Sigmoid colon (tissue), 7 donors: ENCODE results near the gene PRICKLE4. TPM values are rescaled to one million over a fixed set of nuclear protein-coding genes. Genes with fewer than 3 reads are reported as not detected.

Experiments
- DNase-seq: peaks from one replicate; pipeline ENCODE4 v3.0.0-alpha.2; 2019
- H3K27ac ChIP-seq, 4 donors: fragments of 200-600 bp; sonication (generic); one replicate each; pipeline ENCODE4 v1.5.1; 2016 to 2019; ENCODE audit warnings: mild to moderate bottlenecking in 1 of 4
- H3K27me3 ChIP-seq, 3 donors: fragments of 200-600 bp; sonication (generic); one replicate each; pipeline ENCODE4 v1.5.1; 2019; ENCODE audit warnings: mild to moderate bottlenecking in 1 of 3
- H3K36me3 ChIP-seq, 4 donors: fragments of 200-600 bp; sonication (generic); one replicate each; pipeline ENCODE4 v1.5.1; 2016 to 2019
- H3K4me1 ChIP-seq, 4 donors: fragments of 200-600 bp; sonication (generic); one replicate each; pipeline ENCODE4 v1.5.1; 2017 to 2019
- H3K4me3 ChIP-seq, 4 donors: fragments of 200-600 bp; sonication (generic); one replicate each; pipeline ENCODE4 v1.5.1; 2017 to 2019; ENCODE audit warnings: mild to moderate bottlenecking in 2 of 4, moderate library complexity in 1 of 4
- H3K9me3 ChIP-seq, 4 donors: fragments of 200-600 bp in 3 of 4; sonication (generic) in 3 of 4; one replicate each; pipeline versions ENCODE4 v1.5.1 to v1.6.1; 2013 to 2019
- EP300 ChIP-seq, 4 donors: sonication (generic); formaldehyde crosslinking; IDR thresholded peaks; one replicate each; pipeline ENCODE4 v1.6.1; 2017; ENCODE audit warnings: antibody characterized with exemption in 4 of 4
- POLR2A ChIP-seq, 2 donors: fragments of 450-650 bp; IDR thresholded peaks; one replicate each; pipeline ENCODE4 v1.6.1; 2016; ENCODE audit warnings: antibody characterized with exemption in 2 of 2, mild to moderate bottlenecking in 2 of 2, moderate library complexity in 2 of 2
- POLR2AphosphoS5 ChIP-seq, 4 donors: sonication (generic); formaldehyde crosslinking; IDR thresholded peaks; one replicate each; pipeline ENCODE4 v1.6.1; 2017; ENCODE audit warnings: antibody characterized with exemption in 4 of 4
- WGBS, 2 donors: extraction: QIAGEN DNeasy Blood & Tissue Kit; methylation state at CpG; one replicate each; pipeline ENCODE4 v1.1.7; 2013; 5-methylcytosine and 5-hydroxymethylcytosine counted together
- intact Hi-C: fragments of 100-400 bp; cut with DNase I; formaldehyde crosslinking; loops from one replicate; pipeline ENCODE4 v1.15.1; 2023
- polyA plus RNA-seq, 3 donors: library from polyadenylated mRNA; stranded (reverse); fragments of 200-250 nt; gene quantifications; one replicate each; pipeline ENCODE4 v1.2.3, GENCODE V29; 2013
- total RNA-seq, 4 donors: library from RNA; depleted of rRNA; stranded (reverse); fragments of >200 nt; gene quantifications; one replicate each; pipeline ENCODE4 v1.1.0, GENCODE V29; 2016
- TF ChIP-seq, protein P1 (sequence below), 4 experiments: fragments of 450-650 bp in 3 of 4; fragments of 200-600 bp in 1 of 4; IDR thresholded peaks; one replicate each; pipeline ENCODE4 v1.5.1; 2016 to 2019; ENCODE audit warnings: antibody characterized with exemption in 4 of 4, mild to moderate bottlenecking in 3 of 4, moderate library complexity in 2 of 4
- donor health status: healthy with polysubstance abuse.
- donor health status: Bipolar disorder and iron deficiency.
- donor health status: healthy.

Gene PRICKLE4
- total and polyA plus RNA-seq, 7 donors = 1.5 to 13.8 (median 4.1) TPM; not detected in 2

DNA sequence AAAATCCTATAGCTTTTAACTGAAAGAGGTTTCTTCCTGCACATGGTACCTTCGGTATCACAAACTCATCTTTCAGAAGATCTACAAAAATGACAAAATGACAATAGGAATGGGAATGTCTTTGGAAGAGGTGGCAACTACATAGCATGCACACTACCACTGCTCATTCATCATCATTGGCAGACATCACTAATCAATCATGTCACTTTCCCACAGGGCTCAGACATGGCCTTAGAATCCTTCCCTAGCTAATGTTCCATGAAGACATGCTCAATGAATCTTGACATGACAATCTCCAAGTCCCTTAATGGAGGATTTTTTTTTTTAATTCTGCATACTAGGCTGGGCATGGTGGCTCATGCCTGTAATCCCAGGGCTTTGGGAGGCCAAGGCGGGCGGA lies 30.2 kb upstream of the PRICKLE4 start:
- no peak overlapping the region for H3K4me3 ChIP-seq
- DNase-seq = no peak
- H3K4me1 ChIP-seq = no peaks in the 10 kb centered on the region
- TF ChIP-seq POLR2A (IDR thresholded peaks at IDR 0.05) (no peak), EP300 (IDR thresholded peaks at IDR 0.05) (no peak), POLR2AphosphoS5 (IDR thresholded peaks at IDR 0.05) (no peak)
- TF ChIP-seq, protein P1, sequence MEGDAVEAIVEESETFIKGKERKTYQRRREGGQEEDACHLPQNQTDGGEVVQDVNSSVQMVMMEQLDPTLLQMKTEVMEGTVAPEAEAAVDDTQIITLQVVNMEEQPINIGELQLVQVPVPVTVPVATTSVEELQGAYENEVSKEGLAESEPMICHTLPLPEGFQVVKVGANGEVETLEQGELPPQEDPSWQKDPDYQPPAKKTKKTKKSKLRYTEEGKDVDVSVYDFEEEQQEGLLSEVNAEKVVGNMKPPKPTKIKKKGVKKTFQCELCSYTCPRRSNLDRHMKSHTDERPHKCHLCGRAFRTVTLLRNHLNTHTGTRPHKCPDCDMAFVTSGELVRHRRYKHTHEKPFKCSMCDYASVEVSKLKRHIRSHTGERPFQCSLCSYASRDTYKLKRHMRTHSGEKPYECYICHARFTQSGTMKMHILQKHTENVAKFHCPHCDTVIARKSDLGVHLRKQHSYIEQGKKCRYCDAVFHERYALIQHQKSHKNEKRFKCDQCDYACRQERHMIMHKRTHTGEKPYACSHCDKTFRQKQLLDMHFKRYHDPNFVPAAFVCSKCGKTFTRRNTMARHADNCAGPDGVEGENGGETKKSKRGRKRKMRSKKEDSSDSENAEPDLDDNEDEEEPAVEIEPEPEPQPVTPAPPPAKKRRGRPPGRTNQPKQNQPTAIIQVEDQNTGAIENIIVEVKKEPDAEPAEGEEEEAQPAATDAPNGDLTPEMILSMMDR (IDR thresholded peaks at IDR 0.05) = no peak
- no peaks in the 10 kb centered on the region for H3K27me3 ChIP-seq
- WGBS, 2 donors = 99% methylated on average over 3 of the region's 3 CpGs
- intact Hi-C loops = no loop called here
- H3K9me3 ChIP-seq = no peaks in the 10 kb centered on the region
- H3K36me3 ChIP-seq = no peaks in the 10 kb centered on the region
- H3K27ac ChIP-seq = no peak overlapping the region

DNA sequence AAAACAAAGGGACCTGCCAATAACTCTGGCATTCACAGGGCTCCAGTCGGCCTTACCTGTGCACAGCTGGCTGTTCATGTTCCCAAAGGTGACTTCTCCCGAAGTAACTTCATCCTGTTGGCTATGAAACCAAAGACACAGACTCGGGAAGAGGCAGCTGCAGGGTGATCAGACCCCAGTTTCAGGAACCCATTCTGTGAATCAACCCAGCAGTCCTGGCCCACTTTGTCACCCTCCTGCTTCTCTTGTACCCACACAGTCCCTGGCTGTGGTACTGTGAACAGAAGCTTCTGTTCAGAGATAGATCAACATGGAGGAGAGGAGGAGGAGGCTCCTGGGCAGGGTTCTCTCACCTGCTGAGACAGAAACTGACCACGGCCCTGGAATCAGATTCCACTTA lies 24.7 kb upstream of the PRICKLE4 start:
- H3K9me3 ChIP-seq = no peaks in the 10 kb centered on the region
- WGBS, 2 donors = 68 to 82% methylated on average over 4 of the region's 4 CpGs
- no peaks in the 10 kb centered on the region for H3K4me1 ChIP-seq
- no peaks in the 10 kb centered on the region for H3K36me3 ChIP-seq
- no peak for TF ChIP-seq POLR2AphosphoS5 (IDR thresholded peaks at IDR 0.05)
- TF ChIP-seq, protein P1 (IDR thresholded peaks at IDR 0.05) = no peak
- TF ChIP-seq EP300 (IDR thresholded peaks at IDR 0.05) = no peak
- TF ChIP-seq POLR2A (IDR thresholded peaks at IDR 0.05) = no peak
- DNase-seq = no peak
- no peak overlapping the region for H3K4me3 ChIP-seq
- H3K27me3 ChIP-seq = no peaks in the 10 kb centered on the region
- no peak overlapping the region for H3K27ac ChIP-seq
- intact Hi-C loops = no loop called here

DNA sequence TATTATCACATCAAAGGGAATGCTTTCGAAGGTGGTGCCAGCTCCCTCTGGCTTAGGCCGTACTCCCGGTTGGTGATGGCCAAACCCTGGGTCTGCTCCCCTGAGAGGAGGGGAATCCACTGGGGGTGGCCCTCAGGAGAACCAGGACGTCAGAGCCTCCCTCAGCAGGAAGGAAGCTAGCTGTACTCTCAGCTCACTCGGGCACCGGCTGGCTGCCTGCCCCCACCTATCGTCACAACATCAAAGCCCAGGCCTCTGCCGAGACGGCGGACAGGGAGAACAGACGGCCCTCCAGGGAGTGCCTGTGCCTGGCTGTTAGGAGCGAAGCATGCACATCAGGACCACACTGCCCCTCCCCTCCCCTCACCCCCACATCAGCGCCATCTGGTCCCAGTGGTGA lies 24.2 kb upstream of the PRICKLE4 start:
- Histone ChIP-seq H3K27me3 (no peaks in the 10 kb centered on the region), H3K4me1 (no peaks in the 10 kb centered on the region), H3K27ac (no peak overlapping the region), H3K36me3 (no peaks in the 10 kb centered on the region), H3K4me3 (no peak overlapping the region), H3K9me3 (no peaks in the 10 kb centered on the region)
- 56 to 84% methylated on average over 13 of the region's 13 CpGs for WGBS, 2 donors
- no peak for DNase-seq
- intact Hi-C loops = no loop called here
- no peak for TF ChIP-seq POLR2A (IDR thresholded peaks at IDR 0.05)
- no peak for TF ChIP-seq EP300 (IDR thresholded peaks at IDR 0.05)
- TF ChIP-seq, protein P1 (IDR thresholded peaks at IDR 0.05) = no peak
- TF ChIP-seq POLR2AphosphoS5 (IDR thresholded peaks at IDR 0.05) = no peak

DNA sequence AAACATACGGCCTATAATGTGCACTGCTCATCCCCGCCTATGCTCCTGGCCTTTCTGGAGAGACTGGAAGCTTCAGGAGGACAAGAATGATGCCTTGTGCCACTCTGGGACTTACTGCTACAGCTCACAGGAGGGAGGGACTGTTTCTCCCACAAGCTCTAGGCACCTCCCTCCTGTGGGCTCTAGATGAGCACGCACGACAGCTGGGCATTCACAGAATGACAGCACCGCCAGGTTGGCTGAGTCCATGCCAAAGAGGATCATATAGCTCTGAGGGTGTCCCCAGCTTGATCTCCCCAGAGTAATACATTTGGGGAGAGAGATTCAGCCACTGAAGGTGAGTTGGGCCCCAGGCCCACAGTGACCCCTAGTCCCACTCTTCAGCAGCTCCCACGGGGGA lies 23.3 kb upstream of the PRICKLE4 start:
- H3K27ac ChIP-seq = no peak overlapping the region
- TF ChIP-seq POLR2A (IDR thresholded peaks at IDR 0.05) = no peak
- TF ChIP-seq, protein P1 (IDR thresholded peaks at IDR 0.05) = no peak
- no peak for TF ChIP-seq EP300 (IDR thresholded peaks at IDR 0.05)
- no peak for TF ChIP-seq POLR2AphosphoS5 (IDR thresholded peaks at IDR 0.05)
- H3K4me1 ChIP-seq = no peaks in the 10 kb centered on the region
- DNase-seq = no peak
- no peak overlapping the region for H3K4me3 ChIP-seq
- H3K27me3 ChIP-seq = no peaks in the 10 kb centered on the region
- no peaks in the 10 kb centered on the region for H3K9me3 ChIP-seq
- 89 to 91% methylated on average over 6 of the region's 6 CpGs for WGBS, 2 donors
- intact Hi-C loops = no loop called here
- no peaks in the 10 kb centered on the region for H3K36me3 ChIP-seq

DNA sequence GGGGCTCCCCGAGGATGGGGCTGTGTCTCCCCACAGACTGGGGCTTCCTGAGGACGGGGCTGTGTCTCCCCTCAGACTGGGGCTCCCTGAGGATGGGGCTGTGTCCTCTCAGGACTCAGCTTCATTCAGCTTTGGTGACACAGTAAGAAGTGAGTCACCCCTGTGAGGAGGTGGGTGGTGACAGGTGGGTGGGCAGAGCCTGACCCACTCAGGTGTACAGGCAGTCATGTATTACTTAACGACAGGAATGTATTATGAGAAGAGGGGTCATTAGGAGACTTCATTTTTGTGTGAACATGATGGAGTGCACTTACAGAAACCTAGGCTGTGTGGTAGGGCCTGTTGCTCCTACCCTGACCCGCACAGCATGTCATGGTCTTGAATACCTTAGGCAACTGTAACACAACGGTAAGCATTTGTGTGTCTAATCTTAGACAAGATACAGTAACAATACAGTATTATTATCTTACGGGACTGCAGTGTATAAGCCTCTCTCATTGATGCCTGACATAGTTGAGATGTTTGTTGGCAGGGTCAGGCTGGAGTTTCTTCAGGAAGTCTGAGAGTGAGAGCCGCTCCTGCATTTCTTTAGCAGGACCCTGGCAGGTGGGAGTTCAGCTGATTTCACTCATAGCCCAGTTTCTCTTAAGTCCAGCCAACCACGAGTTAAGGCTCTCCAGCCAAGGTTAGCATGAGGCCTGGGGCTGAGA lies 22.5 kb upstream of the PRICKLE4 start:
- no peak overlapping the region for H3K4me3 ChIP-seq
- TF ChIP-seq EP300 (IDR thresholded peaks at IDR 0.05) (no peak), POLR2A (IDR thresholded peaks at IDR 0.05) (no peak), POLR2AphosphoS5 (IDR thresholded peaks at IDR 0.05) (no peak)
- TF ChIP-seq, protein P1 (IDR thresholded peaks at IDR 0.05) = no peak
- H3K9me3 ChIP-seq = no peaks in the 10 kb centered on the region
- H3K27ac ChIP-seq = no peak overlapping the region
- H3K27me3 ChIP-seq = no peaks in the 10 kb centered on the region
- intact Hi-C loops = no loop called here
- 80 to 82% methylated on average over 8 of the region's 8 CpGs for WGBS, 2 donors
- H3K4me1 ChIP-seq = no peaks in the 10 kb centered on the region
- H3K36me3 ChIP-seq = no peaks in the 10 kb centered on the region
- no peak for DNase-seq
